Measurements from ENCODE around the gene TGFBRAP1.

DNA sequence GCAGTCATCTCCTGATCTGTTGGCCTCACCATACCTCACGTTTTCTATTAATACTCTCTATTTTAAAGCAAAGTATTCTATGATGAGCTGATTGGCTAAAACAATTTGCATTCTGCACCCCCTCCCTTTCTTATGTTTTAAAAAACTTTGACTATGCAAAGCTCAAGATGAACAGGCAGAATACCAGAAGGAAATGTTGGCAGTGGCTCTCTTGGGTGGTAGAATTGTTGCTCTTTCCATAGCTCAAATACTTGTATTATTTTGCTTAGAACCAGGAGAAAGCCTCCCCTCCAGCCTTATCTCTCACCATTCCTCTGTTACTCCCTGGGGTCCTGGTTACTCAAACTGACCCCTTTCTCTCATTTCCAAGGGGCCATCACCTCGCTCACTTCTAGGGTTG is 73.6 kb downstream of the TGFBRAP1 start:
- TF ChIP-seq EP300 (IDR thresholded peaks at IDR 0.05) (no peak), POLR2AphosphoS5 (IDR thresholded peaks at IDR 0.05) (no peak), POLR2A (IDR thresholded peaks at IDR 0.05) (no peak)
- TF ChIP-seq, protein P1, sequence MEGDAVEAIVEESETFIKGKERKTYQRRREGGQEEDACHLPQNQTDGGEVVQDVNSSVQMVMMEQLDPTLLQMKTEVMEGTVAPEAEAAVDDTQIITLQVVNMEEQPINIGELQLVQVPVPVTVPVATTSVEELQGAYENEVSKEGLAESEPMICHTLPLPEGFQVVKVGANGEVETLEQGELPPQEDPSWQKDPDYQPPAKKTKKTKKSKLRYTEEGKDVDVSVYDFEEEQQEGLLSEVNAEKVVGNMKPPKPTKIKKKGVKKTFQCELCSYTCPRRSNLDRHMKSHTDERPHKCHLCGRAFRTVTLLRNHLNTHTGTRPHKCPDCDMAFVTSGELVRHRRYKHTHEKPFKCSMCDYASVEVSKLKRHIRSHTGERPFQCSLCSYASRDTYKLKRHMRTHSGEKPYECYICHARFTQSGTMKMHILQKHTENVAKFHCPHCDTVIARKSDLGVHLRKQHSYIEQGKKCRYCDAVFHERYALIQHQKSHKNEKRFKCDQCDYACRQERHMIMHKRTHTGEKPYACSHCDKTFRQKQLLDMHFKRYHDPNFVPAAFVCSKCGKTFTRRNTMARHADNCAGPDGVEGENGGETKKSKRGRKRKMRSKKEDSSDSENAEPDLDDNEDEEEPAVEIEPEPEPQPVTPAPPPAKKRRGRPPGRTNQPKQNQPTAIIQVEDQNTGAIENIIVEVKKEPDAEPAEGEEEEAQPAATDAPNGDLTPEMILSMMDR (IDR thresholded peaks at IDR 0.05), result no peak

All from gastroesophageal sphincter (tissue), 3 donors.